ENCODE measurements around the gene MAPKAPK2.
"Not testable (repeated sequence)": the region's sequence is repeated elsewhere in the genome, so short reads cannot be mapped to it uniquely, and the experiment has no call there.

Gene MAPKAPK2

DNA sequence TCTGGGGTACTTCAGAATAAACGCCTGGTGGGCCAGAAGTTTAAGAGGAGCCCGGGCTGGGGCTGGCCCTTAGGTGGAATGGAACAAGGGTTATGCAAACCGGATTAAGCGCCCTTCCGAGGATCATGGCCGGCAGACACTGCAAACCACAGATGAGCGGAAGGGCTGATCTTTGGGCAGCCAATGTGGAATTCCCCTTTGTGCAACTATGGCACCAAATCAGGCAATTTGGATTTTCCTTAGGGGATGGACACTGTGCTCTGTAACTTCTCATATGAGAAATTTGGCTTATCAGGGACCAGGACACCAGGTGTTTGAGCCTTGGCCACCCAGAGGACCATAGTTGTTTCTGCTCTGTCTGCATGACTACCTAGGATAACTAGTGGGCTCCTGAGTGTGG lies 93.3 kb downstream of the MAPKAPK2 start:
- TF ChIP-seq POU2F2 (IDR thresholded peaks at IDR 0.05; ENCODE audit: low read depth, low read length), result no peak
- no peak for TF ChIP-seq POLR2A (IDR thresholded peaks at IDR 0.05; ENCODE audit: low read depth, low read length)
- TF ChIP-seq PAX5 (IDR thresholded peaks at IDR 0.05; ENCODE audit: insufficient read depth, low read length, severe bottlenecking), result no peak
- no peak for TF ChIP-seq SPI1 (IDR thresholded peaks at IDR 0.05; ENCODE audit: low read depth, low read length)
- no peak for TF ChIP-seq TAF1 (IDR thresholded peaks at IDR 0.05; ENCODE audit: low read depth, low read length)
- no peak for TF ChIP-seq POLR2AphosphoS5 (IDR thresholded peaks at IDR 0.05; ENCODE audit: low read depth, low read length)
- FAIRE-seq, result no peak
- no peak for DNase-seq (ENCODE audit: insufficient read length, low spot score)

- not testable (repeated sequence) for DNase-seq (ENCODE audit: insufficient read length, low spot score); FAIRE-seq
Observed at GRCh38 chr1:206778911-206779310, 94.2 kb downstream of the MAPKAPK2 start.

DNA sequence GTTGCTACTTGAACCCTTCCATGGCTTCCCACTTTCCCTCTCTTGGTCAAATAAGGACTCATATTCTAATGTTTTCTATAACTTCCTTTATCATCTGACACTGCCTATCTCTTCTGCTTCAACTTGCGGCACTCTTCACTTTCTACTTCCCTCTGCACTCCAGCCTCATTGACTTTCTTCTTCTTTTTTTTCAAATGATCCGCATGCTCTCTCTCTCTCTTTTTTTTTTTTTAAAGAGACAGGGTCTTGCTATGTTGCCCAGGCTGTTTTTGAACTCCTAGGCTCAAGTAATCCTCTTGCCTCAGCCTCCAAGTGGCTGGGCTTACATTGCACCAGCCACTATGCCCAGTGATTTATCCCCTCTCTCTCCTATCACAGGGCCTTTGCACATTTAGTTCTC lies 94.9 kb downstream of the MAPKAPK2 start:
- FAIRE-seq, result no peak
- DNase-seq (ENCODE audit: insufficient read length, low spot score), result no peak
- no peak for TF ChIP-seq TAF1 (IDR thresholded peaks at IDR 0.05; ENCODE audit: low read depth, low read length)
- no peak for TF ChIP-seq POLR2AphosphoS5 (IDR thresholded peaks at IDR 0.05; ENCODE audit: low read depth, low read length)

- peak; percentile 67 for FAIRE-seq
- TF ChIP-seq SPI1 (IDR thresholded peaks at IDR 0.05; ENCODE audit: low read depth, low read length) (no peak), POU2F2 (IDR thresholded peaks at IDR 0.05; ENCODE audit: low read depth, low read length) (peak; percentile 55; the same call in 1 of the 2 replicates)
- no peak for DNase-seq (ENCODE audit: insufficient read length, low spot score)
Observed at GRCh38 chr1:206782448-206782847, 97.7 kb downstream of the MAPKAPK2 start.

DNA sequence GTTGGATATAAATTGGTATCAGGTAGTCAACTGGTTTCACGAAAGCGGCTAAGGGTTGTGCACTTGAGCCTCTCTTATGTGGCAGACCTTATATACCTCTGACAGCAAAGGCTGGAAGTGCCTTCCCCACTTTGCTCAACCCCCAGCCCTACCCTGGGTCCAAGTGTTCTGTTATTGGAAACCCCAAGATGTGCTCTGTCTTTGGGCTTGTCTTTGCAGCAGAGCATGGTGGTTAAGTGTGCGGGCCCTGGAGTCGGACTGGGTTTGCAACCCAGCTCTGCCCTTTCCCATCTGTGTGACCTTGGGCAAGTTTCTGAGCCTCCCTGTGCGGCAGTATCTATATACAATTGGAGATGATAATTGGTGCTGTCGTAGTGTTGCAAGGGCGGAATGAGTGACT lies 98.8 kb downstream of the MAPKAPK2 start:
- no peak for TF ChIP-seq POLR2A (IDR thresholded peaks at IDR 0.05; ENCODE audit: low read depth, low read length)
- no peak for TF ChIP-seq POU2F2 (IDR thresholded peaks at IDR 0.05; ENCODE audit: low read depth, low read length)
- no peak for TF ChIP-seq PAX5 (IDR thresholded peaks at IDR 0.05; ENCODE audit: insufficient read depth, low read length, severe bottlenecking)
- no peak for TF ChIP-seq SPI1 (IDR thresholded peaks at IDR 0.05; ENCODE audit: low read depth, low read length)
- TF ChIP-seq POLR2AphosphoS5 (IDR thresholded peaks at IDR 0.05; ENCODE audit: low read depth, low read length), result no peak
- TF ChIP-seq TAF1 (IDR thresholded peaks at IDR 0.05; ENCODE audit: low read depth, low read length), result no peak
- DNase-seq (ENCODE audit: insufficient read length, low spot score) (no peak), FAIRE-seq (no peak)
